A549 (cell line): ENCODE results near the gene PAX9. TPM values are rescaled to one million over a fixed set of nuclear protein-coding genes. Genes with fewer than 3 reads are reported as not detected.
"Not testable (repeated sequence)": the region's sequence is repeated elsewhere in the genome, so short reads cannot be mapped to it uniquely, and the experiment has no call there.

Source experiments
- ATAC-seq, 2 experiments: fragments of 200-7000 bp in 1 of 2; fragments of >200 bp in 1 of 2; cut with Nextera tagmentation in 1 of 2; cut with Tn5 transposase in 1 of 2; 3 replicates each; pipeline versions ENCODE4 v1.8.0 to v1.9.1; 2018 to 2020; ENCODE audit warnings: mild to moderate bottlenecking in 1 of 2, moderate library complexity in 1 of 2
- CTCF ChIA-PET: fragments of 300-600 bp; sonication (Branson Sonifier 250); formaldehyde crosslinking; extraction: SDS; loops from one replicate; lab custom pipeline; 2021; ENCODE audit warnings: antibody characterized with exemption, inconsistent platforms; lab: Yijun Ruan, JAX
- POLR2A ChIA-PET: fragments of 350-600 bp; formaldehyde crosslinking; extraction: SDS; loops from one replicate; lab custom pipeline; 2021; ENCODE audit warnings: antibody characterized with exemption, inconsistent platforms; lab: Yijun Ruan, JAX
- DNase-seq, 2 experiments: peaks; one replicate each; pipeline versions ENCODE4 v3.0.0 to v3.0.0-alpha.2; 2011 to 2016; ENCODE audit warnings: low read depth in 1 of 2, low spot score in 1 of 2
- FAIRE-seq: peaks from 2 replicates; lab custom pipeline; 2011; peaks lifted over from hg19 to GRCh38; lab: Jason Lieb, UNC
- H3K27ac ChIP-seq, 2 experiments: fragments of >200 bp; sonication (Bioruptor Twin); formaldehyde crosslinking; 3 replicates each; pipeline ENCODE4 v1.5.1; 2016 to 2017
- H3K4me1 ChIP-seq: fragments of >200 bp; sonication (Bioruptor Twin); formaldehyde crosslinking; 3 replicates; pipeline ENCODE4 v1.6.1; 2016
- H3K4me2 ChIP-seq: fragments of >200 bp; sonication (Bioruptor Twin); formaldehyde crosslinking; 3 replicates; pipeline ENCODE4 v1.6.1; 2016
- H3K4me3 ChIP-seq: fragments of >200 bp; sonication (Bioruptor Twin); formaldehyde crosslinking; 3 replicates; pipeline ENCODE4 v1.5.1; 2016
- H3K9me3 ChIP-seq: fragments of >200 bp; sonication (Bioruptor Twin); formaldehyde crosslinking; 3 replicates; pipeline ENCODE4 v1.6.1; 2016
- BCL3 ChIP-seq: fragments of >200 bp; sonication (Bioruptor Twin); formaldehyde crosslinking; IDR thresholded peaks from 3 replicates; pipeline ENCODE4 v1.6.1; 2016
- CBX2 ChIP-seq: fragments of 200-600 bp; sonication (generic); IDR thresholded peaks from 2 replicates; pipeline ENCODE4 v1.6.1; 2016; ENCODE audit warnings: low read depth, mild to moderate bottlenecking, borderline replicate concordance
- CBX8 ChIP-seq: fragments of 200-600 bp; sonication (generic); IDR thresholded peaks from 2 replicates; pipeline ENCODE4 v1.6.1; 2016
- CHD4 ChIP-seq: fragments of 200-600 bp; sonication (generic); IDR thresholded peaks from 2 replicates; pipeline ENCODE4 v1.6.1; 2016; ENCODE audit warnings: antibody characterized with exemption, mild to moderate bottlenecking, borderline replicate concordance
- E2F6 ChIP-seq: IDR thresholded peaks from 2 replicates; pipeline ENCODE4 v1.6.1; 2012; ENCODE audit warnings: low read depth, borderline replicate concordance
- FOSL2 ChIP-seq, 2 experiments: fragments of 450-650 bp in 1 of 2; fragments of >200 bp in 1 of 2; sonication (Bioruptor Twin) in 1 of 2; formaldehyde crosslinking; IDR thresholded peaks; 2 replicates each; pipeline versions ENCODE4 v1.5.0 to v1.6.1; 2016 to 2020; ENCODE audit warnings: mild to moderate bottlenecking in 1 of 2, moderate library complexity in 1 of 2
- HDAC2 ChIP-seq: fragments of 200-600 bp; sonication (generic); IDR thresholded peaks from 2 replicates; pipeline ENCODE4 v1.6.1; 2016
- HMGXB4 ChIP-seq: fragments of 250-450 bp; sonication (Bioruptor Pico); IDR thresholded peaks from 2 replicates; pipeline ENCODE4 v1.5.0; 2021; ENCODE audit warnings: mild to moderate bottlenecking, moderate library complexity, borderline replicate concordance
- HOXA7 ChIP-seq: fragments of 250-450 bp; sonication (Bioruptor Pico); IDR thresholded peaks from 2 replicates; pipeline ENCODE4 v1.5.0; 2020; ENCODE audit warnings: mild to moderate bottlenecking, moderate library complexity
- JUNB ChIP-seq: fragments of >200 bp; sonication (Bioruptor Twin); formaldehyde crosslinking; IDR thresholded peaks from 2 replicates; pipeline ENCODE4 v1.6.1; 2016
- KDM1A ChIP-seq: fragments of 200-600 bp; sonication (generic); IDR thresholded peaks from 2 replicates; pipeline ENCODE4 v1.6.1; 2016; ENCODE audit warnings: low read depth, mild to moderate bottlenecking
- KDM5A ChIP-seq: fragments of 200-600 bp; sonication (generic); IDR thresholded peaks from 2 replicates; pipeline ENCODE4 v1.6.1; 2016; ENCODE audit warnings: antibody characterized with exemption, mild to moderate bottlenecking
- MAX ChIP-seq: IDR thresholded peaks from 2 replicates; pipeline ENCODE4 v1.6.1; 2012
- MAZ ChIP-seq: fragments of 150-350 bp; IDR thresholded peaks from 2 replicates; pipeline ENCODE4 v1.6.1; 2014; ENCODE audit warnings: antibody characterized with exemption, low read depth, low read length, borderline replicate concordance
- NFE2L2 ChIP-seq: fragments of 150-350 bp; conservative IDR thresholded peaks from 2 replicates; pipeline ENCODE4 v1.6.1; 2014; ENCODE audit warnings: low read length
- PHF8 ChIP-seq: fragments of 200-600 bp; sonication (generic); IDR thresholded peaks from 2 replicates; pipeline ENCODE4 v1.6.1; 2016; ENCODE audit warnings: low read depth, mild to moderate bottlenecking, antibody characterized with exemption, moderate library complexity, borderline replicate concordance
- RARB ChIP-seq: fragments of 250-450 bp; sonication (Bioruptor Pico); IDR thresholded peaks from 2 replicates; pipeline ENCODE4 v1.8.0; 2021; ENCODE audit warnings: mild to moderate bottlenecking, moderate library complexity
- RCOR1 ChIP-seq: fragments of 150-350 bp; IDR thresholded peaks from 2 replicates; pipeline ENCODE4 v1.6.1; 2014; ENCODE audit warnings: antibody characterized with exemption, low read length, low read depth
- RNF2 ChIP-seq: fragments of 200-600 bp; sonication (generic); IDR thresholded peaks from 2 replicates; pipeline ENCODE4 v1.6.1; 2016; ENCODE audit warnings: low read depth, mild to moderate bottlenecking, antibody characterized with exemption, moderate library complexity, borderline replicate concordance
- SREBF2 ChIP-seq: fragments of 450-650 bp; IDR thresholded peaks from 2 replicates; pipeline ENCODE4 v1.6.1; 2014; ENCODE audit warnings: mild to moderate bottlenecking, moderate library complexity
- TP53 ChIP-seq: fragments of 250-450 bp; sonication (Bioruptor Pico); IDR thresholded peaks from 2 replicates; pipeline ENCODE4 v1.5.0; 2021; ENCODE audit warnings: mild to moderate bottlenecking, moderate library complexity
- ZSCAN20 ChIP-seq: fragments of 250-450 bp; sonication (Bioruptor Pico); IDR thresholded peaks from 2 replicates; pipeline ENCODE4 v1.8.0; 2022; ENCODE audit warnings: mild to moderate bottlenecking, moderate library complexity
- WGBS: methylation state at CpG from one replicate; pipeline ENCODE4 v1.1.6; 2017; ENCODE audit errors: missing lambda C conversion rate; 5-methylcytosine and 5-hydroxymethylcytosine counted together
- polyA plus RNA-seq, 4 experiments: library from polyadenylated mRNA; depleted of rRNA in 3 of 4; stranded (reverse); fragments of >200 nt; fragmentation: RNase III in 1 of 4; extraction: RNeasy Plus Mini Kit Qiagen cat#74134 plus additional on column Dnase treatment in 1 of 4; gene quantifications; 2 replicates in 3 of 4; 3 replicates in 1 of 4; pipeline ENCODE4 v1.2.3, GENCODE V29; 2011 to 2017

Gene PAX9
- polyA plus RNA-seq, 2 of the 4 experiments (the other 2 are of a cell fraction): 0.75 to 1.8 TPM

GRCh38 chr14:36690311-36691040 lies 28.8 kb downstream of the PAX9 start:
- Histone ChIP-seq H3K9me3 (no peaks in the 10 kb centered on the region), H3K27ac (no peak overlapping the region), H3K4me1 (peaks cover 6% of the 10 kb centered on the region; the same call in 2 of the 3 replicates), H3K4me2 (peak overlapping the region; percentile 40; the same call in 2 of the 3 replicates)
- TF ChIP-seq ZSCAN20 (CRISPR knock-in tag) (no peak), FOSL2 (IDR thresholded peaks at IDR 0.05) (no peak), FOSL2 (CRISPR knock-in tag; IDR thresholded peaks at IDR 0.05) (peak; percentile 34; the same call in 1 of the 2 replicates)
- TF ChIP-seq, all 56 proteins: peak for 1
- ATAC-seq (peak; percentile 56 to 69; a peak in 4 of 6 replicates), DNase-seq (peak; percentile 20 to 47), FAIRE-seq (no peak)
- no peak overlapping the region for H3K4me3 ChIP-seq
- CTCF ChIA-PET: interaction anchor here (0.8 to 1.2 kb wide), 2 partner anchors 8 to 42 kb away, joined by 3 to 4 read pairs; no protein-coding TSS in a partner anchor
- 0% methylated on average over 1 of the region's 1 CpG for WGBS
- POLR2A ChIA-PET: no interaction called here

GRCh38 chr14:36699420-36699819 lies 37.8 kb downstream of the PAX9 start:
- CTCF ChIA-PET, H3K9me3 ChIP-seq, H3K4me1 ChIP-seq, H3K4me3 ChIP-seq, POLR2A ChIA-PET, H3K4me2 ChIP-seq, H3K27ac ChIP-seq, DNase-seq, FAIRE-seq, ATAC-seq: not testable (repeated sequence)
- 23% methylated on average over 4 of the region's 7 CpGs for WGBS

- no peak for FAIRE-seq
- H3K4me2 ChIP-seq: no peak overlapping the region
- no peak for ATAC-seq
- no peak for TF ChIP-seq RARB (CRISPR knock-in tag)
- no peak for TF ChIP-seq HOXA7 (CRISPR knock-in tag)
- TF ChIP-seq CHD4: no peak
- TF ChIP-seq RNF2: no peak
- TF ChIP-seq MAZ: no peak
- no peak for TF ChIP-seq HMGXB4 (CRISPR knock-in tag)
- TF ChIP-seq CBX8: no peak
- no peak for TF ChIP-seq BCL3
- TF ChIP-seq SREBF2: no peak
- TF ChIP-seq NFE2L2: no peak
- no peaks in the 10 kb centered on the region for H3K9me3 ChIP-seq
- H3K4me3 ChIP-seq: no peak overlapping the region
- 88% methylated on average over 1 of the region's 1 CpG for WGBS
- ChIA-PET POLR2A (no interaction called here), CTCF (interaction anchor here (1.2 to 1.8 kb wide), 3 partner anchors 44 to 450 kb away, joined by 3 to 6 read pairs (median 3); no protein-coding TSS in a partner anchor)
- H3K4me1 ChIP-seq: no peaks in the 10 kb centered on the region
- DNase-seq: no peak
- H3K27ac ChIP-seq: no peak overlapping the region
These were observed 39.0 kb downstream of the PAX9 start for GRCh38 chr14:36700651-36701050.

GRCh38 chr14:36701132-36701531 lies 39.5 kb downstream of the PAX9 start:
- WGBS: 63% methylated on average over 1 of the region's 1 CpG
- CTCF ChIA-PET: interaction anchor here (1.2 to 1.8 kb wide), 3 partner anchors 45 to 449 kb away, joined by 3 to 6 read pairs (median 3); no protein-coding TSS in a partner anchor
- Histone ChIP-seq H3K4me2 (no peak overlapping the region), H3K9me3 (no peaks in the 10 kb centered on the region), H3K4me3 (no peak overlapping the region), H3K4me1 (no peaks in the 10 kb centered on the region), H3K27ac (no peak overlapping the region)
- no peak for ATAC-seq
- TF ChIP-seq JUNB (no peak), MAX (no peak), CBX8 (no peak), SREBF2 (no peak), PHF8 (no peak), KDM5A (no peak), RNF2 (no peak), RCOR1 (no peak), E2F6 (no peak), NFE2L2 (no peak), KDM1A (no peak), HDAC2 (no peak), CBX2 (no peak), TP53 (no peak)
- DNase-seq: no peak
- no peak for FAIRE-seq
- POLR2A ChIA-PET: no interaction called here
